OCI-LY1 (cell line): ENCODE data around the gene CDX2.

Source experiments
- H2AFZ ChIP-seq: fragments of 200-600 bp; sonication (generic), shearing (Covaris generic); 2 replicates; pipeline ENCODE4 v1.6.0; 2014; ENCODE audit warnings: antibody characterized with exemption, mild to moderate bottlenecking, low read length
- H3F3A ChIP-seq: fragments of 200-600 bp; sonication (generic), shearing (Covaris generic); 2 replicates; pipeline ENCODE4 v1.6.0; 2014; ENCODE audit warnings: mild to moderate bottlenecking, antibody characterized with exemption, low read length, moderate library complexity; ENCODE audit not compliant: insufficient read depth
- H3K27ac ChIP-seq: fragments of 200-600 bp; sonication (generic); 2 replicates; pipeline ENCODE4 v1.5.1; 2014; ENCODE audit warnings: low read length, mixed run types, mild to moderate bottlenecking, low read depth; ENCODE audit not compliant: poor library complexity, severe bottlenecking
- H3K27me3 ChIP-seq: fragments of 200-600 bp; sonication (generic); 2 replicates; pipeline ENCODE4 v1.6.0; 2014; ENCODE audit warnings: antibody characterized with exemption, mild to moderate bottlenecking, low read length, moderate library complexity; ENCODE audit not compliant: insufficient read depth
- H3K36me3 ChIP-seq: fragments of 200-600 bp; sonication (generic); 2 replicates; pipeline ENCODE4 v1.6.1; 2014; ENCODE audit warnings: mild to moderate bottlenecking, antibody characterized with exemption, low read length, moderate library complexity, mixed read lengths; ENCODE audit not compliant: insufficient read depth
- H3K4me1 ChIP-seq: fragments of 200-600 bp; sonication (generic); 2 replicates; pipeline ENCODE4 v1.5.1; 2014; ENCODE audit warnings: mild to moderate bottlenecking, low read length, moderate library complexity; ENCODE audit not compliant: insufficient read depth, severe bottlenecking
- H3K4me2 ChIP-seq: fragments of 200-600 bp; sonication (generic), shearing (Covaris generic); 2 replicates; pipeline ENCODE4 v1.6.1; 2014; ENCODE audit warnings: low read length
- H3K4me3 ChIP-seq: fragments of 200-600 bp; sonication (generic); 2 replicates; pipeline ENCODE4 v1.5.1; 2014; ENCODE audit warnings: low read length, low read depth, mild to moderate bottlenecking, mixed read lengths; ENCODE audit not compliant: poor library complexity, severe bottlenecking
- H3K79me2 ChIP-seq: fragments of 200-600 bp; shearing (Covaris generic); 2 replicates; pipeline ENCODE4 v1.6.1; 2016; ENCODE audit warnings: mixed run types, low read length, mixed read lengths; ENCODE audit not compliant: insufficient read depth
- H3K9ac ChIP-seq: fragments of 200-600 bp; sonication (generic), shearing (Covaris generic); 2 replicates; pipeline ENCODE4 v1.6.1; 2014; ENCODE audit warnings: mild to moderate bottlenecking, low read length, mixed read lengths
- H3K9me2 ChIP-seq: fragments of 200-600 bp; sonication (generic), shearing (Covaris generic); 2 replicates; pipeline ENCODE4 v1.6.1; 2014; ENCODE audit warnings: low read depth, mild to moderate bottlenecking, low read length, mixed read lengths
- H3K9me3 ChIP-seq: fragments of 200-600 bp; shearing (Covaris generic); 2 replicates; pipeline ENCODE4 v1.6.1; 2014; ENCODE audit warnings: low read length, mixed read lengths
- H4K20me1 ChIP-seq: fragments of 200-600 bp; sonication (generic), shearing (Covaris generic); 2 replicates; pipeline ENCODE4 v1.6.0; 2016; ENCODE audit warnings: mild to moderate bottlenecking, low read length; ENCODE audit not compliant: insufficient read depth
- EZH2 ChIP-seq: fragments of 200-600 bp; sonication (generic), shearing (Covaris generic); IDR thresholded peaks from 2 replicates; pipeline ENCODE4 v1.8.0; 2017; ENCODE audit warnings: borderline replicate concordance, mixed run types, mild to moderate bottlenecking, antibody characterized with exemption, low read length, moderate library complexity, mixed read lengths
- TF ChIP-seq, protein P1 (sequence below): fragments of 200-600 bp; sonication (generic), shearing (Covaris generic); IDR thresholded peaks from 2 replicates; pipeline ENCODE4 v1.5.1; 2017; ENCODE audit warnings: mild to moderate bottlenecking, antibody characterized with exemption, low read length, moderate library complexity, mixed read lengths

Gene CDX2

DNA sequence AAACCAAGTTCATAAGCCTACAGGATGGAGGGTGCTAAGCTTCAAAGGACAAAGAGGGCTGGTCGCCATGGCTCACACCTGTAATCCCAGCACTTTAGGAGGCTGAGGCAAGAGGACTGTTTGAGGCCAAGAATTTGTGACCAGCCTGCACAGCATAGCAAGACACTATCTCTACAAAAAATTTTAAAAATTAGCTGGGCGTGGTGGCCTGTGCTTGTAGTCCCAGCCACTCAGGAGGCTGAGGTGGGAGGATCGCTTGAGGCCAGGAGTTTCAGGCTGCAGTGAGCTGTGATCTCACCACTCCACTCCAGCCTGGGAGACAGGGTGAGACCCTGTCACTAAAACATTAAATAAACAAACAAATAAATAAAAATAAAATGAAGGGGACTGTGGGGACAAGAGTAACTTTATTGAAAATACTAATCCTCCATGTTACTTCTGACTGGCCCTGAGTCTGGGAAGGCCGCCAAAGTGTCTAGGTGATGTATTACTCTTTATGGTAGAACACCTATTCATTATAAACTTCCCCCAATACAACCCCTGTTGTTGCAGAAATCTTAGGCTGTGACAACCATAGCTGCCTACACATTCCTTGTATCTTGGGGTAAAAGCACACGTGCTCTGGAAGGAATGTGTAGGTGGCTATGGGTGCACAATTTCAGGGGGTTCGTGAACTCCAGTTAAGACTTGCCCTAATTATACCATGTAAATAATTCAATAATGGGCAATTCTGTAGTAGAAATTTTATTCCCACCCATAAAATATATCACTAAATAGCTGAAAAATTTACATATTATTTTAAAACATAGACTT, 34.0 kb upstream of the CDX2 start:
- TF ChIP-seq EZH2: no peak
- TF ChIP-seq, protein P1, sequence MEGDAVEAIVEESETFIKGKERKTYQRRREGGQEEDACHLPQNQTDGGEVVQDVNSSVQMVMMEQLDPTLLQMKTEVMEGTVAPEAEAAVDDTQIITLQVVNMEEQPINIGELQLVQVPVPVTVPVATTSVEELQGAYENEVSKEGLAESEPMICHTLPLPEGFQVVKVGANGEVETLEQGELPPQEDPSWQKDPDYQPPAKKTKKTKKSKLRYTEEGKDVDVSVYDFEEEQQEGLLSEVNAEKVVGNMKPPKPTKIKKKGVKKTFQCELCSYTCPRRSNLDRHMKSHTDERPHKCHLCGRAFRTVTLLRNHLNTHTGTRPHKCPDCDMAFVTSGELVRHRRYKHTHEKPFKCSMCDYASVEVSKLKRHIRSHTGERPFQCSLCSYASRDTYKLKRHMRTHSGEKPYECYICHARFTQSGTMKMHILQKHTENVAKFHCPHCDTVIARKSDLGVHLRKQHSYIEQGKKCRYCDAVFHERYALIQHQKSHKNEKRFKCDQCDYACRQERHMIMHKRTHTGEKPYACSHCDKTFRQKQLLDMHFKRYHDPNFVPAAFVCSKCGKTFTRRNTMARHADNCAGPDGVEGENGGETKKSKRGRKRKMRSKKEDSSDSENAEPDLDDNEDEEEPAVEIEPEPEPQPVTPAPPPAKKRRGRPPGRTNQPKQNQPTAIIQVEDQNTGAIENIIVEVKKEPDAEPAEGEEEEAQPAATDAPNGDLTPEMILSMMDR: no peak
- no peaks in the 10 kb centered on the region for H3K9me3 ChIP-seq
- no peaks in the 10 kb centered on the region for H3K9me2 ChIP-seq
- H3K79me2 ChIP-seq: no peaks in the 10 kb centered on the region
- no peak overlapping the region for H3K9ac ChIP-seq
- no peak overlapping the region for H2AFZ ChIP-seq
- no peaks in the 10 kb centered on the region for H4K20me1 ChIP-seq
- H3K4me1 ChIP-seq: no peaks in the 10 kb centered on the region
- H3K27me3 ChIP-seq: no peaks in the 10 kb centered on the region
- no peaks in the 10 kb centered on the region for H3K36me3 ChIP-seq
- H3F3A ChIP-seq: no peaks in the 10 kb centered on the region
- H3K27ac ChIP-seq: no peak overlapping the region
- H3K4me3 ChIP-seq: no peak overlapping the region
- no peak overlapping the region for H3K4me2 ChIP-seq

DNA sequence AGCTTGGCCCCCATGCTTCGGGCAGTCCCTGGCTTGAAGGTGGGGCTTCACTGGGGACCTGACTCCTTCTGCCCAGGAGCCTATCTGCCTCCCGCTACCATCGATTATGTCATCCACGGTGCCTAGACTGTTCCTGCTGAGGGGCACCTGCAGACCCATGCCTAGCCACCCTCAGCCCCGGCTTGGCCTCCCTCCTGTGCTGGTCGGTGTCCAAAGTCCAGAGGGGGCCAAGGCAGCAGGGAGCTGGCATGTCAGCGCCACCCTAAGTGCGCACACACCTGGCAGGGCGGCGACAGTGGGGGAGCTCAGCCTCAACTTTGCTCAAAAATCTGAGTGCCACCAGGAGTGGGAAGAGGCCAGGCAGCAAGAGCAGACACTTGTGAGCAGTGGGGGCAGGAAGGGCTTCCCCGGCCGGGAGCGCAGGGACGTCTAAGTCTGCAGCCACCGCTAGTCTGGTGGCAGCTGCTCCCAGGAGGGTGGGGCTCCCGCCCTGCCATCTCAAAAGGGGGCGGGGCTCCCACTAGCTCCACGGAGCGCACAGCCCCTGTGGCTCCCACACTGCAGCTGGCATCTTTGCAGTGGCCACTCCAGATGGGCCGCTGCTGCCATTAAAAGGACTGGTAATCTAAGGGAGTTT, 32.8 kb upstream of the CDX2 start:
- Histone ChIP-seq H3F3A (no peaks in the 10 kb centered on the region), H3K9me3 (no peaks in the 10 kb centered on the region), H4K20me1 (no peaks in the 10 kb centered on the region), H3K4me1 (no peaks in the 10 kb centered on the region), H3K27ac (no peak overlapping the region), H3K36me3 (no peaks in the 10 kb centered on the region), H2AFZ (no peak overlapping the region), H3K4me3 (no peak overlapping the region), H3K9ac (no peak overlapping the region), H3K4me2 (no peak overlapping the region), H3K27me3 (no peaks in the 10 kb centered on the region), H3K9me2 (no peaks in the 10 kb centered on the region), H3K79me2 (no peaks in the 10 kb centered on the region)
- TF ChIP-seq EZH2: no peak
- TF ChIP-seq, protein P1: no peak

DNA sequence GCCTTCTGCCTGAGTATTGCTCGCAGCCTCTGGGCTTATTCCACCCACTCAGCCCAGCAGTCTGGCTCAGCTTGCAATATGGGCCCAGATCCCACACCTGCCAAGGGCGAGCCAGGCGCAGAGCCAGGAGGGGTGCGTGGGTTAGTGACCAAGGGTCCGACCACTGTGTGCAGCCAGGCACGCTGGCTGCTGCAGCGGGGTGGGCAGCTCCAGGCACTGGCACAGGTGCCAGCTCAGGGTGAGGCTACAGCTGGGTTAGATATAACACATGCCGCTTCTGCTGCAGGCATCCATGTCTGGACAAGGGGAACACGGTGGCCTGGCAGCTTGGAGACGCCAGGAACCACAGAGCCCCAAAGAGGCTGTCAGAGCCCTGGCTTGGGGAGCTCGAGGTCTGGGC, 31.9 kb upstream of the CDX2 start:
- Histone ChIP-seq H2AFZ (no peak overlapping the region), H3F3A (no peaks in the 10 kb centered on the region), H3K4me3 (no peak overlapping the region), H3K27me3 (no peaks in the 10 kb centered on the region), H3K4me2 (no peak overlapping the region), H4K20me1 (no peaks in the 10 kb centered on the region), H3K79me2 (no peaks in the 10 kb centered on the region), H3K9me2 (no peaks in the 10 kb centered on the region), H3K9ac (no peak overlapping the region), H3K27ac (no peak overlapping the region), H3K4me1 (no peaks in the 10 kb centered on the region), H3K36me3 (no peaks in the 10 kb centered on the region), H3K9me3 (no peaks in the 10 kb centered on the region)
- TF ChIP-seq, protein P1: no peak
- TF ChIP-seq EZH2: no peak
